ENCODE data around the gene ABCB10. TPM values are rescaled to one million over a fixed set of nuclear protein-coding genes. Genes with fewer than 3 reads are reported as not detected.
"Not testable (repeated sequence)": the region's sequence is repeated elsewhere in the genome, so short reads cannot be mapped to it uniquely, and the experiment has no call there.

The ABCB10 gene
- polyA plus RNA-seq, 3 donors from 2014 or later: 6.3 to 13.6 (median 13.1) TPM

DNA sequence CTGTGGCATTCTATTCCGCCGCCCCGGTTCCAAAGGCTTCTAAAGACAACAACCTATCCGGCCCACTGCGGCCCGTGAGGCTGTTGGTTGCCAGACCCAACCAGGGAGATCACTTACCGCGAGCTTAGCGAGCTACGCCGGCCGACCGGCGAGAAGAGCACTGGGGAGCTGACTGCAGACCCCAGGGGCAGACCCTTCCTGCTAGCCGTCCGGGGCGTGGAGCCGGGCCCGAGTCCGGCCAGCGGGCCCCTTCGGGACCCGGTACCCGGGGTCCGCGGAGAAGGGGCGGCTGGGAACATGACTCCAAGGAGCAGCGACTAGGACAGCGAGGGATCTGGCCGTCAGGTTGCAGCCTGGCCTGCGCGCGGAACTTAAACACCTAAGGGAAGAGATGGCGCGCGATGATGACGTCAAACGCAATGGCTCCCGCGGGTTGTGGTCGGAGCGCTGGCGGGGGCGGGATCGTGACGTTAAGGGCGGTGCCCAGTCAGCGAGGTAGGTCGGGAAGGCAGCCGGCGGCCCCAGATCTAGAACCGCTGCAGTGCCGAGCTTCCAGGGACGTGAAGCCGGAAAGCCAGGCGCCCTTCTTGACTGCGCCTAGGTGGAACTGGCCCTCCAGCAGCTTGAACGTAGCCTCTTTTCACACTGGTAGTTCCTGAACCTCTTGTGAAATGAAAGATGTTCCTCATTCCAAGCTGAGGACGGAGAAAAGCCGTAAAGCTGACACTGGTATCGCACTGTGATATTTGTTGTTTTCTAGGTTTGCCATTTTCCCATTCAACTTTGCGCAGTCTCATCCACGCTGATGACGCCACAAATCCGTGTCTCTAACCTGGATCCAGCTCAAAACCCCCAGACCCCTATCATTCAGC is 50.3 kb downstream of the ABCB10 start, which contains the start of gene NUP133:
Gene NUP133 (minus strand): TSS at position 391 of the 872 bp plus-strand sequence. CDS start 92 bp downstream, at position 299.
- Mint-ChIP-seq H3K9me3 (no peaks in the 10 kb centered on the region), H3K27me3 (ENCODE audit: low read depth in 3 of 3) (peaks cover 5 to 28% (median 18%) of the 10 kb centered on the region in 3 donors), H3K36me3 (no peaks in the 10 kb centered on the region), H3K4me3 (peak within 1 kb of the TSS; percentile 91 to 93 (median 93)), H3K27ac (peak within 1 kb of the TSS; percentile 98 to 99 (median 98)), H3K4me1 (peaks cover 28 to 33% of the 10 kb centered on the region in 2 donors)
- peak; percentile 95 to 96 (median 95) for DNase-seq

- Mint-ChIP-seq H3K4me1 (peaks cover 28 to 33% of the 10 kb centered on the region in 2 donors), H3K9me3 (no peaks in the 10 kb centered on the region), H3K27me3 (ENCODE audit: low read depth in 3 of 3) (peaks cover 5 to 28% (median 18%) of the 10 kb centered on the region in 3 donors), H3K27ac (peak overlapping the region; percentile 98 to 99 (median 98)), H3K36me3 (no peaks in the 10 kb centered on the region), H3K4me3 (peak overlapping the region; percentile 91 to 93 (median 93))
- no peak for DNase-seq
These were observed 51.0 kb downstream of the ABCB10 start for GRCh38 chr1:229507502-229507901.

GRCh38 chr1:229506633-229507032 is 51.9 kb downstream of the ABCB10 start:
- peaks cover 0 to 4% (median 0%) of the 10 kb centered on the region in 3 donors for H3K36me3 Mint-ChIP-seq
- DNase-seq: no peak
- no peaks in the 10 kb centered on the region for H3K9me3 Mint-ChIP-seq
- H3K4me3 Mint-ChIP-seq: peak overlapping the region; percentile 68 to 93 (median 91)
- H3K27me3 Mint-ChIP-seq (ENCODE audit: low read depth in 3 of 3): peaks cover 5 to 28% (median 18%) of the 10 kb centered on the region in 3 donors
- H3K27ac Mint-ChIP-seq: peak overlapping the region in 5 of 6 donors; percentile 50 to 98 (median 73)
- peaks cover 28 to 33% of the 10 kb centered on the region in 2 donors for H3K4me1 Mint-ChIP-seq

DNA sequence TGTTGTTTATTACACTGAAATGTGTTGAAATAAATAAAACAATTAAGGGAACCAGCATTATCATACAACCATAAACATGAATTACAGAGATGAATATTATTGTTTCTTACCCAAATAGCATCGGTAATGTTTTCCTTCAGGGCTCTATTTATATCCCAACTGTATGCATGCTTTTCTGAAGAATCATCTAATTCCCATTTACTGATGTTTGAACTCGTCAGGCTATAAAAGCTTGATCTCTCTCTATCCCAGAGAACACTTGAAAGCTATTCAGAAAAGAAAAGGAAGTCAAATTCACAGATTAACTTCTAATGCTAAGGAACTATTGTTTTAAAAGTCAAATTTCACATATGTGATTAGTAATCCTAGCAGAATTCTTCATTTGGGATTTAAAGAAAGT is 62.7 kb downstream of the ABCB10 start:
- H3K9me3 Mint-ChIP-seq: no peaks in the 10 kb centered on the region
- no peak overlapping the region for H3K27ac Mint-ChIP-seq
- peaks cover 0 to 2% (median 0%) of the 10 kb centered on the region in 3 donors for H3K27me3 Mint-ChIP-seq (ENCODE audit: low read depth in 3 of 3)
- H3K4me3 Mint-ChIP-seq: no peak overlapping the region
- peaks cover 43 to 59% (median 45%) of the 10 kb centered on the region in 3 donors for H3K36me3 Mint-ChIP-seq
- H3K4me1 Mint-ChIP-seq: peaks cover 0 to 8% of the 10 kb centered on the region in 2 donors
- DNase-seq: no peak

DNA sequence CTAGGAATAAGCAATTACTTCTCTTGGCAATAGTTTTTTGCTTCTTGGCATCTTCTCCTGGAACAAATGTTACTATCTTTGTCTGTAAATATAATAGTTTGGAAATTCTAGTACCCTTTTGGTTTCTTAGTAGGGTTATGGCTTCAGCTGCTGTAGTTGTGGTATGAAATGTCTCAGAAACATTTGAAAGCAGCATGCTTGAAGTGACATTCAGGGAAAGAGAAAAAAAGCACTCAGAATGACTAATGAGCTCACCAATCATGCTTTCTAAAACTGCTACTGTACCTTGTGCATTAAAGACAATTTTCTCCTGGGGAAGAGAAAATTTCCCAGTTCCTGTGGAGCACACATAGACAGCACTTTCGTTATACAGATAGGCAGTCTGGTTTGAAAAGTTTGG is 71.3 kb downstream of the ABCB10 start:
- peaks cover 0 to 1% of the 10 kb centered on the region in 2 donors for H3K4me1 Mint-ChIP-seq
- peaks cover 20 to 59% (median 38%) of the 10 kb centered on the region in 3 donors for H3K36me3 Mint-ChIP-seq
- H3K9me3 Mint-ChIP-seq: no peaks in the 10 kb centered on the region
- peaks cover 0 to 2% (median 0%) of the 10 kb centered on the region in 3 donors for H3K27me3 Mint-ChIP-seq (ENCODE audit: low read depth in 3 of 3)
- no peak overlapping the region for H3K4me3 Mint-ChIP-seq
- peak overlapping the region in 1 of 6 donors; percentile 51 for H3K27ac Mint-ChIP-seq
- no peak for DNase-seq

GRCh38 chr1:229485318-229485717 is 73.2 kb downstream of the ABCB10 start:
- no peak for DNase-seq
- Mint-ChIP-seq H3K9me3 (no peaks in the 10 kb centered on the region), H3K36me3 (peaks cover 23 to 59% (median 40%) of the 10 kb centered on the region in 3 donors), H3K4me3 (no peak overlapping the region), H3K27ac (no peak overlapping the region), H3K4me1 (peaks cover 9% of the 10 kb centered on the region in 2 donors), H3K27me3 (ENCODE audit: low read depth in 3 of 3) (peaks cover 0 to 6% (median 0%) of the 10 kb centered on the region in 3 donors)

DNA sequence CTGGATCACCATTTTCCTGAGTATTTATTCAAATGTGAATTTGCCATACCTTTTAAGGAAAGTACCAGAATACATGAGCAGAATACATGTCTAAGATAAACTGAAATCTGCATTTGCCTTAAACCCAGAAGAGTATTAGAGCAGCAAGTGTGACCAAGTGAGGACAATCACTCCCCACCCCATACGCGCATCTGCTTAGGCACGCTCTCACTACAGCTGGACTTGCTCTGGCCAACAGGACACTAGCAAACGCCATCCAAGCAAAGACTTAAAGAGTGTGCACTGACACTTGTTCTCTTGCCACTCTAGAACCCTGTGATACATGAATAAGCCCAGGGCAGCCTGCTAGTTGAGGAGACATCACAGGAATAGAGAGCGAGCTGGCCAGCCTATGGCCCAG is 76.0 kb downstream of the ABCB10 start:
- peak overlapping the region in 2 of 6 donors; percentile 30 to 85 for H3K27ac Mint-ChIP-seq
- peaks cover 21 to 22% of the 10 kb centered on the region in 2 donors for H3K4me1 Mint-ChIP-seq
- H3K9me3 Mint-ChIP-seq: no peaks in the 10 kb centered on the region
- no peak for DNase-seq
- peaks cover 23 to 59% (median 44%) of the 10 kb centered on the region in 3 donors for H3K36me3 Mint-ChIP-seq
- H3K27me3 Mint-ChIP-seq (ENCODE audit: low read depth in 3 of 3): peaks cover 0 to 6% (median 0%) of the 10 kb centered on the region in 3 donors
- no peak overlapping the region for H3K4me3 Mint-ChIP-seq

DNA sequence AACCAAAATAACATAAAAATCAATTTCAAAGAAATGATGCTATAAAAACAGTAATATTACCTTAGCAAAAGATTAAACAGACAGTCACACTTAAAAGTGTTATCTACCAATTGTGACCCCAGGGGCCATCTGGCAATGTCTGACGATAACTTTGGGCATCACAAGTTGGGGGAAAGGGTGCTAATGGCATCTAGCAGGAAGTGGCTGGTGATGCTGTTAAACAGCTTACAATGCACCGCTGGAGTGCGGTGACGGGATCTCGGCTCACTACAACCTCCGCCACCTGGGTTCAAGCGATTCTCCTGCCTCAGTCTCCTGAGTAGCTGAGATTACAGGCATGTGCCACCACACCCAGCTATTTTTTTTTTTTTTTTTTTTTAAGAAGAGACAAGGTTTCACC is 78.0 kb downstream of the ABCB10 start:
- Mint-ChIP-seq H3K4me1 (peaks cover 21 to 22% of the 10 kb centered on the region in 2 donors), H3K27ac (peak overlapping the region in 5 of 6 donors; percentile 57 to 85 (median 77)), H3K4me3 (peak overlapping the region in 1 of 5 donors; percentile 31), H3K36me3 (peaks cover 19 to 51% (median 35%) of the 10 kb centered on the region in 3 donors), H3K9me3 (no peaks in the 10 kb centered on the region), H3K27me3 (ENCODE audit: low read depth in 3 of 3) (peaks cover 0 to 6% (median 0%) of the 10 kb centered on the region in 3 donors)
- peak; percentile 54 to 59 (median 55) for DNase-seq

GRCh38 chr1:229479660-229480399 is 78.7 kb downstream of the ABCB10 start:
- H3K36me3 Mint-ChIP-seq: peaks cover 21 to 49% (median 35%) of the 10 kb centered on the region in 3 donors
- DNase-seq: peak in 1 of 3 donors; percentile 11
- H3K27me3 Mint-ChIP-seq (ENCODE audit: low read depth in 3 of 3): peaks cover 0 to 6% (median 0%) of the 10 kb centered on the region in 3 donors
- H3K27ac Mint-ChIP-seq: peak overlapping the region; percentile 65 to 85 (median 74)
- no peaks in the 10 kb centered on the region for H3K9me3 Mint-ChIP-seq
- H3K4me3 Mint-ChIP-seq: peak overlapping the region in 3 of 5 donors; percentile 8 to 31 (median 28)
- H3K4me1 Mint-ChIP-seq: peaks cover 21 to 22% of the 10 kb centered on the region in 2 donors

GRCh38 chr1:229478852-229479251 is 79.7 kb downstream of the ABCB10 start:
- no peak overlapping the region for H3K4me3 Mint-ChIP-seq
- peaks cover 0 to 4% (median 0%) of the 10 kb centered on the region in 3 donors for H3K27me3 Mint-ChIP-seq (ENCODE audit: low read depth in 3 of 3)
- DNase-seq: no peak
- H3K4me1 Mint-ChIP-seq: peaks cover 21 to 22% of the 10 kb centered on the region in 2 donors
- H3K9me3 Mint-ChIP-seq: no peaks in the 10 kb centered on the region
- H3K27ac Mint-ChIP-seq: peak overlapping the region in 4 of 6 donors; percentile 50 to 85 (median 74)
- peaks cover 27 to 54% (median 40%) of the 10 kb centered on the region in 3 donors for H3K36me3 Mint-ChIP-seq

- Mint-ChIP-seq H3K36me3 (peaks cover 22 to 49% (median 28%) of the 10 kb centered on the region in 3 donors), H3K4me1 (peaks cover 14 to 16% of the 10 kb centered on the region in 2 donors)
- not testable (repeated sequence) for H3K4me3 Mint-ChIP-seq; H3K9me3 Mint-ChIP-seq; H3K27ac Mint-ChIP-seq; H3K27me3 Mint-ChIP-seq (ENCODE audit: low read depth in 3 of 3); DNase-seq
These were observed 82.6 kb downstream of the ABCB10 start for GRCh38 chr1:229475859-229476258.

DNA sequence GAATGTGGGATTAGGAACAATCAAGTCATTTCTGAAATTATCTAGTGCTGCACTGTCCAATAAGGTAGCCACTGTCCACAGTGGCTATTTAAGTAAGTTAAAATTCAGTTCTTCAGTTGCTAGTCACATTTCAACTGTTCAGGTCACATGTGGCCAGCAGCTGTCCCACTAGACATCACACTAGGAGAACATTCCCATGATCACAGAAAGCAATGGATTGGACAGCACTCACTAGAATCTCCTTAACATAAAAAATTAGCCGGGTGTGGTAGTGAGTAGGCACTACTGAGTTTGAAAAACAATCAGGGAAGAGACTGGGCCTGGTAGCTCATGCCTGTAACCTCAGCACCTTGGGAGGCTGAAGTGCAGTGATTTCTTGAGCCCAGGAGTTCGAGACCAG is 84.0 kb downstream of the ABCB10 start:
- Mint-ChIP-seq H3K4me1 (peaks cover 4% of the 10 kb centered on the region in 2 donors), H3K27me3 (ENCODE audit: low read depth in 3 of 3) (no peaks in the 10 kb centered on the region), H3K36me3 (peaks cover 22 to 58% (median 27%) of the 10 kb centered on the region in 3 donors), H3K9me3 (no peaks in the 10 kb centered on the region), H3K4me3 (no peak overlapping the region), H3K27ac (peak overlapping the region in 1 of 6 donors; percentile 34)
- no peak for DNase-seq

DNA sequence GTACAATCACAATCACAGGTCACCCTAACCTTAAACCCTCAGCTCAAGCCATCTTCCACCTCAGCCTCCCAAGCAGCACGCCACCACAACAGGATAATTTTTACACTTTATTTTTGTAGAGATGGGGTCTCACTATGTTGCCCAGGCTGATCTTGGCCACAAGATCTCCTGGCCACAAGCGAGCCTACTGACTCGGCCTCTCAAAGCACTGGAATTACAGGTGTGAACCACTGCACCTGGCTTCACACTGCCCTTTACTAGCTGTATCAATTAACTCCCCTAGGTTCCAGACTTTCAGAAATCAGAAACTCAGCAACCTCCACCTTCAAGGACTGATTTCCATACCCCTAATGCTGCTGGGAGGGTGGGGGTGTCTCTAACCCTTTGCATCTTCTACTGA is 87.3 kb downstream of the ABCB10 start:
- Mint-ChIP-seq H3K36me3 (peaks cover 19 to 57% (median 22%) of the 10 kb centered on the region in 3 donors), H3K27me3 (ENCODE audit: low read depth in 3 of 3) (no peaks in the 10 kb centered on the region)

More for the DNA sequence above, 87.3 kb downstream of the ABCB10 start:
- Mint-ChIP-seq H3K4me1 (no peaks in the 10 kb centered on the region), H3K9me3 (no peaks in the 10 kb centered on the region), H3K4me3 (no peak overlapping the region), H3K27ac (no peak overlapping the region)
- no peak for DNase-seq
